K562 (cell line): ENCODE measurements around the gene MGST3. TPM values are rescaled to one million over a fixed set of nuclear protein-coding genes. Genes with fewer than 3 reads are reported as not detected.
A peak's percentile ranks its signal among the peaks of the same experiment; 100 is the strongest.

Experiments
- CREB1 ChIP-seq, 2 experiments: sonication (generic) in 1 of 2; formaldehyde crosslinking in 1 of 2; IDR thresholded peaks; 2 replicates each; pipeline versions ENCODE4 v1.6.1 to v1.8.0; 2012 to 2022; ENCODE audit warnings: inconsistent platforms in 1 of 2, mild to moderate bottlenecking in 1 of 2, missing genetic modification reagents in 1 of 2, moderate library complexity in 1 of 2
- CTBP1 ChIP-seq: fragments of 450-650 bp; IDR thresholded peaks from 2 replicates; pipeline ENCODE4 v1.6.1; 2016; ENCODE audit warnings: borderline replicate concordance
- E2F3 ChIP-seq: fragments of 250-450 bp; sonication (Bioruptor Pico); IDR thresholded peaks from 2 replicates; pipeline ENCODE4 v1.4.0; 2020; ENCODE audit warnings: mild to moderate bottlenecking
- EP400 ChIP-seq: fragments of 450-650 bp; IDR thresholded peaks from 2 replicates; pipeline ENCODE4 v1.6.1; 2017; ENCODE audit warnings: antibody characterized with exemption, mild to moderate bottlenecking, moderate library complexity
- ESRRA ChIP-seq: fragments of 450-650 bp; IDR thresholded peaks from 2 replicates; pipeline ENCODE4 v1.6.1; 2014; ENCODE audit warnings: low read depth, mild to moderate bottlenecking, moderate library complexity, borderline replicate concordance
- MTA3 ChIP-seq: fragments of 450-650 bp; formaldehyde crosslinking; IDR thresholded peaks from 2 replicates; pipeline ENCODE4 v1.6.1; 2017; ENCODE audit warnings: mild to moderate bottlenecking, borderline replicate concordance
- NFE2 ChIP-seq: IDR thresholded peaks from 2 replicates; pipeline ENCODE4 v1.6.1; 2014; ENCODE audit warnings: antibody characterized with exemption, low read depth
- PTBP1 ChIP-seq: fragments of 200-400 bp; formaldehyde crosslinking; IDR thresholded peaks from 2 replicates; pipeline ENCODE4 v1.6.1; 2017; ENCODE audit warnings: low read depth, low read length
- SMARCE1 ChIP-seq: fragments of 450-650 bp; IDR thresholded peaks from 2 replicates; pipeline ENCODE4 v1.7.1; 2016; ENCODE audit warnings: mild to moderate bottlenecking
- SREBF1 ChIP-seq: fragments of 150-350 bp; IDR thresholded peaks from 2 replicates; pipeline ENCODE4 v1.6.1; 2014; ENCODE audit warnings: antibody characterized with exemption, low read depth, low read length, borderline replicate concordance
- SRSF9 ChIP-seq: fragments of 200-400 bp; formaldehyde crosslinking; IDR thresholded peaks from 2 replicates; pipeline ENCODE4 v1.6.1; 2017; ENCODE audit warnings: low read depth, low read length, borderline replicate concordance
- ZNF224 ChIP-seq: sonication (generic); formaldehyde crosslinking; IDR thresholded peaks from 2 replicates; pipeline ENCODE4 v1.8.0; 2022; ENCODE audit warnings: mild to moderate bottlenecking, missing genetic modification reagents
- ZNF512 ChIP-seq: IDR thresholded peaks from 2 replicates; pipeline ENCODE4 v1.6.1; 2016; ENCODE audit warnings: missing genetic modification characterization, missing compliant biosample characterization
- ZNF583 ChIP-seq: fragments of 250-450 bp; sonication (Bioruptor Pico); IDR thresholded peaks from 2 replicates; pipeline ENCODE4 v1.4.0; 2020
- polyA plus RNA-seq, 8 experiments: library from polyadenylated mRNA; depleted of rRNA in 4 of 8; stranded (reverse) in 5 of 8; unstranded in 3 of 8; fragments of >200 nt; fragmentation: Nextera tagmentation in 2 of 8; fragmentation: Illumina TruSeq in 1 of 8; extraction: Ambion mirVana in 2 of 8; extraction: Trizol in 1 of 8; gene quantifications; 2 replicates each; pipeline versions ENCODE4 v1.2.1 to v1.2.3, GENCODE V29; 2011 to 2014; ENCODE audit warnings: inconsistent platforms in 1 of 8, missing spikeins in 1 of 8
- total RNA-seq, 7 experiments: library from RNA; depleted of rRNA in 6 of 7; stranded (reverse); fragments of >200 nt in 6 of 7; fragmentation: Illumina TruSeq in 2 of 7; extraction: Trizol in 2 of 7; gene quantifications; 2 replicates each; pipeline versions ENCODE4 v1.2.1 to v1.2.3, GENCODE V29; 2011 to 2021; ENCODE audit warnings: low replicate concordance in 1 of 7

MGST3 gene
- total and polyA plus RNA-seq, 9 of the 15 experiments (the other 6 are each of a cell fraction or from before 2014, with no cell fraction given) = 70.7 to 287 (median 105) TPM

DNA sequence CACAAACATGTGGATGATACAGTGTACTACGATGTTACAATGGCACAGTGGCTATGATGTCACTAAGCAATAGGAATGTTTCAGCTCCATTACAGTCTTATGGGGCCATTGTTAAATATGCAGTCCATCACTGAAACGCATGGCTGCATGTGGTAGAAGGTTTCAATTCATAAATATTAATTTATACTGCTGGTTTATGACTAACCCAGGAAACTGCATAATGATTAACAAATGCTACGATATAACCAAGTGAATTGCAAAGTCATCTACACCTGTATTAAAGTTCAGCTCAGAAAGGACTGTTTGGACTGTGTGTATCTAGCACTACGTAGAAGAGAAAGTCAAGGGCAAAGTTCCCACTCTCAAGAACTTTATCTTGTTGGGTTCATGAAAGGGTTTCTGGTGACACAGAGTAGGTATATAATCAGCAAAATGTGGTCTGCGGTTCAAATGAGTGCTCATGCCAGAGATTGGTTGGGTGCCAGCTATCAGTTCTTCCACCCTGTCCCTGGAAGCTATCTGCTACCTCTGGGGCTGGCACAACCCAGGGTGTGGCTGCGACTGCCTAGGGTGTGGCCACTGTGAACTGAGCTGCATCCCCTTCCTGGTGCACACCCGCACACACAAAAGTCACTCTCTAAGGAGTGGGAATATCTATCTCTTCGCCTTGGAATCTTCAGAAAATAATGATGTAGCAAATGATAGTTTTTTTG is 14.8 kb downstream of the MGST3 start (continued):
- no peak for TF ChIP-seq ZNF512 (tag)
- no peak for TF ChIP-seq PTBP1
- TF ChIP-seq NFE2 = 0 out of 2 replicates have a peak, but pooled peaks have one; percentile 19
- no peak for TF ChIP-seq SRSF9
- TF ChIP-seq CTBP1 = peak; percentile 60; the same call in 1 of the 2 replicates
- TF ChIP-seq ZNF224 (CRISPR knock-in tag) = no peak
- TF ChIP-seq E2F3 (CRISPR knock-in tag) = no peak
- TF ChIP-seq ESRRA = peak; percentile 38; the same call in 1 of the 2 replicates
- no peak for TF ChIP-seq CREB1 (IDR thresholded peaks at IDR 0.05)
- TF ChIP-seq CREB1 (CRISPR knock-in tag; IDR thresholded peaks at IDR 0.05) = no peak
- 0 out of 2 replicates have a peak, but pooled peaks have one; percentile 22 for TF ChIP-seq MTA3
- 0 out of 2 replicates have a peak, but pooled peaks have one; percentile 27 for TF ChIP-seq SMARCE1
- TF ChIP-seq EP400 = no peak
- TF ChIP-seq ZNF583 = no peak
- TF ChIP-seq SREBF1 = no peak
